IPS DF 19.7 (cell line): ENCODE results near the gene CHRNB4.
"Not testable (repeated sequence)": the region's sequence is repeated elsewhere in the genome, so short reads cannot be mapped to it uniquely, and the experiment has no call there.

Source experiments
- DNase-seq: peaks from one replicate; pipeline ENCODE4 v3.0.0-alpha.2; 2013; ENCODE audit warnings: low read depth, low spot score

The CHRNB4 gene

DNA sequence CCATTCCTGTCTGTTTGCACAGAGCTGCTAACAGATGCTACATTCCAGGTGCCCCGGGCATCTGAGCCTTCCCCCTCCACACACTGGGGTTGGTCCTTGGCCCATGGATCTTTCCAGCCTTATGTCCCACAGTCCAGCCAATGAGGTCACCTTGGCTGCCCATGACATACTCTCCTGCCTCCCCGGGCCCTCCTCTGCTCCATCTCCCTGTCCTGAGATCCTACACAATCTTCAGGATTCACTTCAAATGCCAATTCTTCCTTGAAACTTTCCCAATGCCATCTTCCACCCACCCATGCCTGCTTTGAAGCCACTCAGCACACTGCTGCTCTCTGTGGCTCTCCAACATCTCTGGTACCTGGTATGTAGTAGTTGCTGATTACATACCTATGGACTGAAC lies 24.5 kb downstream of the CHRNB4 start:
- no peak for DNase-seq

DNA sequence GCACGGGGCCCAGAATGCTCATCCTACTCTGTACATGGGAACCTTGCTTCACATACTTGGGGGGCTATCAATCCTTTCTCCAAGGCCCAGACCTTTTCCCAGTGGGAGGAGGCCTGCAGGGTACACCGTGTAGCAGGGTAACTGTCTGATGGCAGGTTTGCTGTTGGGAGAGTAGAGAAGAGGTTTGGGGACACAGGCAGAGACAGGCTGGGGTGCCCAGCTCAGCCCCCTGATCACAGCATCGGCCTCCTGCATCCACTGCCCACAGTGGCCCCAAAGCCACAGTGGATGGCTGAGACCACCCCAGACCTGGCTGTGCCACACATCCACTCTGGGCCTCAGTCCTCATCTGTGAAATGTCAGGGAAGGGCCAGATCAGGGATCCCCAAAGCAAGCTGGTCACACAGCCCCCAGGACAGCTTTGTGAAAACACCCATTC lies 25.8 kb downstream of the CHRNB4 start:
- DNase-seq = no peak

DNA sequence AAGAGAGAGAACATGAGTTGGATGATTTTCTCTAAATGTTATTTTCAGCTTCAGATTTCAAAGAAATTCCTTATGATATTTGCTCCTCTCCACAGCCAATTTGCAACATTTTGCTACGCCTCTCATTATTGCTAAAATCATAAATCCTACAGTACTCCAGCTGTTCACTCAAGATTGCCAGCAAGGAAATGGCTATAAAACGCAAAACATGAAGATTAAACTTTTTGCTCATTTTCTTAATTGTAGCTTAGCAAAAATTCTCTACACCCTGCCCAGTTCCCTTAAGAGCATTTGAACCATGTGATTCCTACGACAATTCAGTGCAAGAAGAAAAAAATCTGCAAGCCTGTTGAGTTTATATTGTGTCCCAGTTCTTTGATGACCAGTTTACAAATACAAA lies 27.0 kb downstream of the CHRNB4 start:
- no peak for DNase-seq

DNA sequence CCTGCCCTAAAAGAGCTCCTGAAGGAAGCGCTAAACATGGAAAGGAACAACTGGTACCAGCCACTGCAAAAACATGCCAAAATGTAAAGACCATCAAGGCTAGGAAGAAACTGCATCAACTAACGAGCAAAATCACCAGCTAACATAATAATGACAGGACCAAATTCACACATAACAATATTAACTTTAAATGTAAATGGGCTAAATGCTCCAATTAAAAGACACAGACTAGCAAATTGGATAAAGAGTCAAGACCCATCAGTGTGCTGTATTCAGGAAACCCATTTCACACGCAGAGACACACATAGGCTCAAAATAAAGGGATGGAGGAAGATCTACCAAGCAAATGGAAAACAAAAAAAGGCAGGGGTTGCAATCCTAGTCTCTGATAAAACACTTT lies 31.5 kb downstream of the CHRNB4 start:
- DNase-seq = not testable (repeated sequence)

DNA sequence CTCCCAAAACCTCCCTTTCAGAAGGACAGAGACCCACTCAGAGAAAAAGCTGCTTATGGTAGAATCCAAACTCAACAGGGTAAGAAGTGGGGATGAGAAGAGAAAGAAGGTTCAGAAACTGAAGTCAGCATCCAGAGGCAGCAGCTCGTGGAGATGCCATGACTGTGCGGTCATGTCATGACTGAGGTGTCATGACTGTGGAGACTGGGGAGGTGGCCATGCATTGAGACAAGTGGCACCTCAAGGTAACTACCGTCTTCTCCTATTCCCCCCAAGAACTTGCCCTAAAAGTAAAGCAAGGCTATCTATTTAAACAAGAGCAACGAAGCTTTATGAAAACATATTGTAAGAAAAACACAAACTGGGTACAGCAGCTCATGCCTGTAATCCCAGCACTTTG lies 35.3 kb downstream of the CHRNB4 start:
- DNase-seq = no peak

DNA sequence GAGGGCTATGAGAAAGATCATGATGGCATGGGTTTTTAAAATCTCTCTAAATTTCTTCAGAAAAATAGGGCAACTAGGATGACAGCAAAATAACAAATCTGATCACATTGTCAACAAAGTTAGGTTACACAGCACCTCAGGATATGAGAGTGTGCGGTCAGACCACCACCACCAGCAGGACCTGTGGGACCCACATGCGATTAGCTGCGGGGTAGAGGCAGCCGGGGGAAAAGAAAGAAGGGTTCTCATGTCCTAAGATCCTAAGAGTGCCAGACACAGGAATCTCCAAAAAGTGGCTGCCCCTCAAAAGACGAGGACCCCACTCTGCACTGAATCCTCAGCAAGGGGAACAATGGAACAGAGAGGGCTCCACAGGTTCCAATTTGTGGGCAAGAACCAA lies 35.8 kb downstream of the CHRNB4 start:
- DNase-seq = no peak

DNA sequence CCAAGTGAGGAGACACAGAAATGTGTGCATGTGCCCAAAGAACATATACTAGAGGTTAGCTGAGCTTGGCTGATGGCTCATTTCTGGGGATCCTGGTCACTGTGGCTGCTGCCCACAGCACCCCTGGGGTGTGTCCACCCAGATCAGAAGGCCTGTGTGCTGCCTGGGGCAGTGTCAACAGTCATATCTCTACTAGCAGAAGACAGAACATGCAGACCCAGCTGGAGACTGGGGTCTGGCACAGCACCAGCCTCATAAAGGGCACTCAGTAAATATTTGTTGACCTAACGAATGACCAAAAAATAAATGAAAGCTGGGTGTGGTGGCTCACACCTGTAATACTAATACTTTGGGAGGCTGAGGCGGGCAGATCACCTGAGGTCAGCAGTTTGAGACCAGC lies 36.6 kb downstream of the CHRNB4 start:
- no peak for DNase-seq

DNA sequence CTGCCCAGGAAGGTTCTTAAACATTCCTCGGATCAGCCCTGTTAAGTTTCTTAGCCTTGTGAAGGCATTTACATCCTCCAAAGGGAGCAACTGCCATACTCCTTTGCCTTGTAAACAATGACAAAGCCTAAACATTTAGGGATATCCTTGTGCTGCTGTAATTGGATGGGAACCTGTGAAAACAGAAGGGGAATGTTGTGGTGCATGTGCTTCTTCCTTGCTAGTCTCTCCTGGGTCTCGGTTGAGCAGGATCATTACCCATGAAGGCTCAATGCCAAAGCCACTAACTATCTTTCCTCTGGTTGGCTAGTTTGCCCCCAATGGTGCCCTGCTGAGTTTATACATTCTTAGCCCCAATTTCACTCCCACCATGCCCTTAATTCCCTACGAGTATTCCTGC lies 37.5 kb downstream of the CHRNB4 start:
- DNase-seq = no peak

DNA sequence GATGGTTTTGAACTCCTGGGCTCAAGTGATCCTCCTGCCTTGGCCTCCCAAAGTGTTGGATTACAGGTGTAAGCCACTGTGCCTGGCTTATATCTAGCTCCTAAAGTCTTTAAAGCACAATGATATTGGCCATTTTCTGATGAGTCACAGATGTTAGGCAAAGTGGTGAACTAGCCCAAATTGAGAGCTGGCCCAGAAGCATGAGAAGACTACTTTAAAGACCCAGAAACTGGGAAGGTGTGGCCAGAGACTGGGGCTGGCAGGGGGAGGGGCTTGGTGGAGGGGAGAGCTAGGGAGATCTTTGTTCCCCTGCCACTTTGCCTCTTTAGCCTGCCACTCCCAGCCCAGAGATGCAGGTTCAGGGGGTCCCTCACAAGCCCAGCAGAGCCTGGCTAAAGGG lies 41.8 kb downstream of the CHRNB4 start:
- DNase-seq = no peak

DNA sequence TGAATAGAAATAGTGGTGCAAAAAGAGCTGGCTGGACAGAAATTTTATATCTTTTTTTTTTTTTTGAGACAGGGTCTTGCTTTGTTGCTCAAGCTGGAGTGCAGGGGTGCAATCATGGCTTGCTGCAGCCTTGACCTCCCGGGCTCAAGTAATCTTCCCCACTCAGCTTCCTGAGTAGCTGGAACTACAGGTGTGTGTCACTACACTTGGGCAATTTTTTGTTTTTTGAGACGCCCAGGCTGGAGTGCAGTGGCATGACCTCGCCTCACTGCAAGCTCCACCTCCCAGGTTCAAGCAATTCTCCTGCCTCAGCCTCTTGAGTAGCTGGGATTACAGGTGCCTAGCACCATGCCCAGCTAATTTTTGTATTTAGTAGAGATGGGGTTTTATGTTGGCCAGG lies 42.7 kb downstream of the CHRNB4 start:
- no peak for DNase-seq

DNA sequence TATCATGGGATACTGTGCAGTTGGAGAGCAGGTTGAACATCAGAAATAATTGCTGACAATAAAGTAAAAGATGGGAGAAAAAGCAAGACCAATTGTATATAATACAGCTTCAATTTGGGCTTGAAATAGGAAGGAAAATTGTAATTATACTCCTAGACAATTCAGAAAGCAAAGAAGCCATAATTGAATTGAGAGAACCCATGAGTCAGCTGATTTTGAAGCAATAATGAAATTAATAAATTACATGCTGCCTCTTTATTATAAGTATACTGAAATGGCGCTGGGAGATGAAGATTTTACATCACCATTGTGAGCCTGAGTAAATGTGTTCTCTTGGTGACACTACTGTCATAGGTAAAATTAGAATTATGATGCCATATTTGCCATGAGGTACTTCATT lies 43.4 kb downstream of the CHRNB4 start:
- no peak for DNase-seq

DNA sequence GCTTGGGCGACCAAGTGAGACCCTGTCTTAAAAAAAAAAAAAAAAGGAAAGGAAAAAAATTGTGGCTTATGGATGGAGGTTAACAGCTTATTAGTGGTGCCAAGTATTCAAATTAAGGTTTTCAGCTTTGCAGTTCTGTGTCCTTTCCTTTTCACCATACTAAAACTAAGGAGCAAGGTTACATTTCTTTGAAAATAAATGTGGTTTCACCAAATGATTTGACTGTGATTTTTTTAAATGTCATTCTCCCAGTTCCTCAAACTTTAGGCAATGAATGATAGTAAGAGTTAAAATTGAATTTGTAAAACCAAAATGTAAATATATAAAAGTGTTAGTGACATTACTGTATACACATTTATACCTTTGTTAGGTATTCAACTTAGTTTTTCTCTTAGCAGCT lies 66.1 kb downstream of the CHRNB4 start:
- DNase-seq = no peak
